GM19438 (cell line): ENCODE data around the gene CACNA1F.

Experiments
- ATAC-seq: cut with Tn5 transposase; IDR thresholded peaks from one replicate; pipeline ENCODE4 v1.9.1; 2021; ENCODE audit warnings: low read depth; ENCODE audit not compliant: unreplicated experiment

CACNA1F gene

GRCh38 chrX:49157194-49157593 lies 75.9 kb downstream of the CACNA1F start:
- ATAC-seq, result no peak

- ATAC-seq, result peak; percentile 79
Observed at GRCh38 chrX:49155900-49156837, 77.0 kb downstream of the CACNA1F start.

- ATAC-seq, result peak; percentile 10
Observed at GRCh38 chrX:49155243-49155899, 77.8 kb downstream of the CACNA1F start.
